HG03025 (cell line): ENCODE results near the gene TPPP.
"Not testable (repeated sequence)": the region's sequence is repeated elsewhere in the genome, so short reads cannot be mapped to it uniquely, and the experiment has no call there.

Experiments used
- ATAC-seq: cut with Tn5 transposase; IDR thresholded peaks from one replicate; pipeline ENCODE4 v1.9.1; 2021; ENCODE audit warnings: mild to moderate bottlenecking, moderate library complexity; ENCODE audit not compliant: unreplicated experiment, low FRiP score

Gene TPPP

GRCh38 chr5:695475-695874 lies 2.3 kb upstream of the TPPP start:
- not testable (repeated sequence) for ATAC-seq

- ATAC-seq = not testable (repeated sequence)
Observed at GRCh38 chr5:694042-694431, 885 bp upstream of the TPPP start.

DNA sequence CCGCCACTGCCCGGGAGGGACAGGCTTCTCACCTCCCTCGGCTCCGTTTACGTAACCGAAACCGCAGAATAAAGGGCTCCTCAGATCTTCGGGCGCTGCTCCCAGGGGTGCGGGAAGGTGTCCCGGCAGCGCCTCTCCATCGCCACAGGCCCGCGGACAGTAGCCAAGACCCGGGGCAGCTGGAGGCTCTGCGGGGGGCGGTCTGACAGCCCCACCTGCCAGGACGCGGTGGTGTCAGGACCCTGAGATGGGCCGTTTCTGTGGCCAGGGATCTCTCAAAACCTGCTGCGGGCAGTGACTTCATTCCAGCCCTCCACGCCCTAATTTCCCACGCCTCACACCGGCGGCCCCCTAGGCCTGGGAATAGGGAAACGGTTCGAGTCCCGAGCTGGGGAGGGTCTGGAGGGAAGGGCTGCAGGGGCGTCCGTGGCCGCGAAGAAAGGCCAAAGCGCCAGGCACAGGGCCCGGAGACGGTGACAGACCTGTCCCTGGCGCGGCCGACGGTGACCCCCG lies 567 bp downstream of the TPPP start:
- ATAC-seq = not testable (repeated sequence)

- ATAC-seq = no peak
Observed at GRCh38 chr5:691817-692528, 1.2 kb downstream of the TPPP start.

DNA sequence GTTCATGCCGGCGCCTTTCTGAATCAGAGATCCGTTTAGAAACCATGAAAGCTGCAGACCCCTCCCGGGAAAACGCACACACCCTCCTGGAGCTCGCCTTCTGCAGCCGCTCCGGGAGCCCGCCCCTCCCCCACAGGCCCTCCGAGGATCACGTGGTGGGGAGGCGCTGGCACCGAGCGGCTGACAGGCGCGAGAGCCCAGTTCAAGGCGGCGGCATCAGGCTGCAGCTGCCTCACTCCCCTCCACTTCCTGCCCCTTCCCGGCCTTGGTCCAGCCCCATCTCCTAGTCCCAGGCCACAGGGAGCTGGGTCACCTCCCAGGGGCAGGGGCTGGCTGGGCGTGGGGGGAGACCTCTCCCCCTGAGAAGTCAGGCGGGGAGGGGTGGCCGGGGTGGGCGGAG lies 2.1 kb downstream of the TPPP start:
- ATAC-seq = not testable (repeated sequence)

- not testable (repeated sequence) for ATAC-seq
Observed at GRCh38 chr5:690293-690692, 2.9 kb downstream of the TPPP start.

DNA sequence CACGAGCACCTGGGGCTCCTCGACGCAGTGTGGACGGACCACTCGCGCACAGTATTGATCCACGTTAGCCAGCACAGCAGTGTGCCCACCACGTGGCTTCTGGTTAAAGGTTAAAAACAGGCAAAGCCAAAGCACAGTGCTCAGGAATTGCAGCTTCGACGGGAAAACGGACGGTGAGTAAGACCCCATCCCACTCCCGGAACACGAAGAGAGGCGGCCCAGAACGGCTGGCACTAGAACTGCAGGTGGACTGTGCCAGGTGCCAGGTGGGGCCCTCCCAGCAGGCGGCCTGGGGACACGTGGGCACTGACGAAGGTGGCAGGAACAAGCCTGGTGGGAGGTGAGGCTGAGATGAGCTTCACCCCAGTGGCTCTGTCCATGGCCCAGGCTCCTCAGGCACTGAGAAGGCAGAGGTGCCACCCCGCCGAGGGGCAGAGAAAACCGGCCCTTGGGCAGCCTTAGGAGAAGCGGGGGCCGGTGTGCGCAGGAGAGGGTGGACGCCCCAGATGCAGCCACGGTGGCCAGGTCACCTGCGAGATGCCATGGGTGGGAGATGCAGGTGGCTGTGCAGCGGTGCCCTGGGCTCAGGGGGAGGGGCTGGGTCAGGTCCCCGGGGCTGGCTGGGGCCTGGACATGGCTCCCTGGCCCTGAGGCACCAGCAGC lies 4.7 kb downstream of the TPPP start:
- ATAC-seq = not testable (repeated sequence)

DNA sequence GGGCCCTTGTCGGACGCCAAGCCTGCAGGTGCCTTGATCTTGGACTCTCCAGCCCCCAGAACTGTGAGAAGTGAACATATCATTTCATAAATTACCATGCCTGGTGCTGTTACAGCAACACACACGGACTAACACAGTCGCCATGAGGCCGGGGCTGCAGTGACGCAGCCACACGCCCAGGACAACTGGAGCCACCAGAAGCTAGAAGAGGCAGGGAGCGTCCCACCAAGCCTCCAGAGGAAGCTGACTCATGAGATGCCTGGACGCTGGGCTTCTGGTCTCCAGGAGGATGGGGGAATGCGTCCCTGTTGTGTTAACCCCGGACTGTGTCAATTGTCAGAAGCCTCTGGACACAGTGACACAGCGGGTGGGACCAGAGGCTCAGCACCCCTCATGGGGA lies 6.2 kb downstream of the TPPP start:
- not testable (repeated sequence) for ATAC-seq

GRCh38 chr5:686172-686523 lies 7.0 kb downstream of the TPPP start:
- not testable (repeated sequence) for ATAC-seq

DNA sequence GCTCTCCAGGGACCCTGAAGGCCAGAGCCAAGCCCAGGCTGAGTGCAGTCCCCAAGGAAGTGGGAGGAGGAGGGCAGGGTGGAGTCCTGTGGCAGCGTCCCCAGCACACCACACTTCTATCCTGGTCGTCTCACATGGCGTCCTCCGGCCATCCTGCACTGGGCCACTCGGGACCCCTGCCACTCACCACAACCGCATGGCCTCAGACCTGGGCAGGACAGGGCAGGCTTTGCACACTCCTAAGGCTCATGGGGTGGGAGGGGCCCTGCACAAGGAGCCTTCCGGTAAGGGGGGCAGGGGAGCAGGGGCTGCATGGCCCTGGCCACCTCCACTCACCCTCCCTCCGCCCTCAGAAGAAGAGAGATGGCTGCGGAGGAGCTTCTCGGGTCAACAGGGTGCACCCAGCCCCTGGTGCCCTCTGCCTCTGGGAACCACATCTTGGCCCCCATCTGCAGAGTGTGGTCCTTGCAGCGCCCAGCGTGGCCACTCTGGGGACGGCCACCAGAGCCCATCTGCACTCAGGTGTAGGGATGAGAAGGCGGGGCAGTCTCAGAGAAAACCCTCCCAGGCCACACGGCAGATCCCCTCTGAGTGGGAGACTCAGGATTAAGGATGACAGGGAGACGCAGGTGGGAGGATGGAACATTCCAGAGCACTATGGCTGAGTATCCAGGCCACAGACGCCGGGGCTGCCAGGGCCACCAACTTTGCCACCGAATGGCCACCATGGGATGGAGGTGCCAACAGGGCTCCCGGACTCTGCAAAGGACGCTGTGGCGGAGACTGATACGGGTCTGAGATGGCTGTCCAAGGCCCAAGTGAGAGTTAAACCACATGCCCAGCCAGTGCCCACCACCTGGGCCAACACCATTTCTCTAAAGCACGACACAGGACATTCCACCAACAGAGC lies 7.6 kb downstream of the TPPP start:
- no peak for ATAC-seq

DNA sequence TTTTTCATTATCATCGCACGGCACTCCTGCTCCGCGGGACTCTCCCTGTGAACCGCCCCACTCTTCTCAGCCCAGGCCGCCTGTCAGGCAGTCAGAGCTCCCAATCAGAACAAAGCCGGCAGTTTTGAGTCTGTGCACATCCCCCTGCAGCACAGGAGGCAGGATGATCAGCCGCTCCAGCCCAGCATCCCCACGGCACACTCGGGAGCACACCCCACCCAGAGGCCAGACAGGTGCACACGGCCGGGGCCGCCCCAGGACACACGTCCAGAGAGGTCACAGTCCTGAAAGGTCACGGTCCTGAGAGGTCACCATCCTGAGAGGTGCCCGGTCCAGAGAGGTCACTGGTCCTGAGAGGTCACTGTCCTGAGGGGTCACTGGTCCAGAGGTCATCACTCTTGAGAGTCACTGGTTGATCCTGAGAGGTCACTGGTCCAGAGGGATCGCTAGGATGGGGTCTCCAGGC lies 8.4 kb downstream of the TPPP start:
- ATAC-seq = no peak

- no peak for ATAC-seq
Observed at GRCh38 chr5:683551-684481, 9.3 kb downstream of the TPPP start.

DNA sequence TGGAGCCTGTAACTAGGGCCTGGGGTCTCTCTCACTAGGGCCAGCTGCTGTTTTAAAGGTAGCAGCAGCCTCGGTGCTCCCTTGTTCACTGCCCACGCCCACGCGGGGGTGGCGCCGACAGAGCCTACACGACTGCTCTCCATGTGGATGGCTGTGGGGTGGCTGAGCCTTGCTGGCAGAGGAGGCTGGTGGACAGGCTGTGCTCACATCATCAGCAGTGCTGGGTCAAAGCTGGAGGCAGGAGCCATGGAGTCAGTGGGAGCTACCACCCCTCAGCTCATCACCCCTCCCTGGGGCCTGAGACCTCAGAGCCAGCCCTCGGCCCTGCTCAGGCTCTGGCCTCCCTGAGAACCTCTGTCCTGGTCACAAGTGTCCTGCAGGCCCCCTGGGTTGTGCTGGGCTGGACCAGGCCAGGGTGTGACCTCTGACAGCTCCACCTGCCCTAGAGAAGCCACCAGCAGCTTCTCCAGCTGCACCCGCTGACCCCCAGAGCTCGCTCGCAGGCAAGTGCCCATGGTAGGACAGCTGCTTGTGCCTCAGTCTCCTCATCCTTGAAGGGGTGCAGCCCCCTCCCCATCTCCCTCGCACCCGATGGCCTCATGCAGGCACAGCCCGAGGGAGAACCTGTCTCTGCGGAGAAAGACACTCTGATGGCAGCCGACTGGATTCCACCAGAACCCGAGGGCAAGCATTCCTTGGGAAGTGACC lies 10.3 kb downstream of the TPPP start:
- not testable (repeated sequence) for ATAC-seq

- ATAC-seq = not testable (repeated sequence)
Observed at GRCh38 chr5:682216-682615, 10.9 kb downstream of the TPPP start.

- ATAC-seq = not testable (repeated sequence)
Observed at GRCh38 chr5:681317-682191, 11.6 kb downstream of the TPPP start.

DNA sequence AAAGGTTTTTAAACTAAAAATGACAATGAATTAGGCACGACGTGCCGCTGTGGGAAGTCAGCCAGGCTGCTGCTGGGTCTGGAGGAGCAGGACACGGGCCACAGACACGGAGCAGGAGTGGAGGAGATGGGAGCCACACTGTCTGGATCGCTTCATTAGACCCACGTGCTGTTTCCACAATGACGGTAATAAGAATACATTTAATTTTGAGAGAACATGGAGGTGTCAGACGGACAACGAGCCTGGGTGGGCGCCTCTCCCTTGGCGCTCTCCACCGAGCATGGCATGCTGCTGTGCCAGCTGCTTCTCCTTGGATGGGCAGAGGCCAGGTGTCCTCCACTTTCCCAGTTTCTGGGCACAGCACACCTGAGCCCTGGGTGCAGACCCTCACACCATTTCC lies 12.3 kb downstream of the TPPP start:
- ATAC-seq = not testable (repeated sequence)

DNA sequence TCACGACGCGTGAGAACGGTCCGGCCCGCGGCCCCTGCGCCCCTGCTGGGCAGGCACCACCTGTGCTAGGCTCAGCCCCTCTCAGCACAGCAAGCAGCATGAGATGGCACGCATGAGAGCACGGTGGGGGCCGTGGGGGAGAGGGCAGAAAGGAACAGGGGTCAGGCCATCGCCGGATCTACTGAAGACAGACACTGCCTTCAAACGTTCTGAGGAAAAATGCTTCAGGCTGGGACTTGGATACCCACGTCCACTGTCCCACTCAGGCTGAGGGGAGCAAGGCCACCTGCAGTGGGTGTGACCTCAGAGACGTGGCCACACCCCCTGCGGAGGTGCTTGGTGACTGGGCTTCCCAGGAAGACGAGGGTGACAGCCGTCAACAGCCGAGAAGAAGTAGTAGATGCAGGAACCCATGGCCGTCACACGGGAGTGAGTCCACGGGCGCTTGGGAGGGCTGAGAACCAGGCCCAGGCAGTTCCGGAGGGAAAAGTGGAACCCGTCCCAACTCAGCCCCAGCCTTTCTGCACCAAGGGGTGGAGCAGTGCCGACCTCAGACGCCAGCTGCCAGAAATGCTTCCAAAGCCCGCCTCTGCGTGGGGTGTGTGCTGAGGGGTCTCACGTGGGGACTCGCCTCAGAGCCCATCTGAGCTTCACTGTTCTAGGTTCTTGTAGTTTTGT lies 12.9 kb downstream of the TPPP start:
- not testable (repeated sequence) for ATAC-seq
